Colonic mucosa (tissue), 4 donors: Measurements from ENCODE around the gene TBC1D22A. TPM values are rescaled to one million over a fixed set of nuclear protein-coding genes. Genes with fewer than 3 reads are reported as not detected.

Experiments
- DNase-seq: peaks from one replicate; pipeline ENCODE4 v3.0.0-alpha.2; 2020
- H3K27ac ChIP-seq: fragments of 200-600 bp; one replicate; pipeline ENCODE4 v1.8.0; 2021
- H3K27me3 ChIP-seq: fragments of 200-600 bp; one replicate; pipeline ENCODE4 v1.8.0; 2021
- H3K36me3 ChIP-seq: fragments of 200-600 bp; one replicate; pipeline ENCODE4 v1.8.0; 2021
- H3K4me1 ChIP-seq: fragments of 200-600 bp; one replicate; pipeline ENCODE4 v1.8.0; 2021; ENCODE audit warnings: mild to moderate bottlenecking
- H3K4me3 ChIP-seq: fragments of 200-600 bp; one replicate; pipeline ENCODE4 v1.8.0; 2021
- H3K9ac ChIP-seq, 2 donors: one replicate each; pipeline ENCODE4 v1.7.0; 2013; ENCODE audit warnings: control low read depth in 2 of 2, low read depth in 2 of 2, low read length in 2 of 2
- H3K9me3 ChIP-seq: fragments of 200-600 bp; one replicate; pipeline ENCODE4 v1.8.0; 2021
- CTCF ChIP-seq: fragments of 200-600 bp; IDR thresholded peaks from one replicate; pipeline ENCODE4 v1.8.0; 2022; ENCODE audit warnings: antibody characterized with exemption, mild to moderate bottlenecking
- intact Hi-C: fragments of 100-400 bp; cut with DNase I; formaldehyde crosslinking; loops from one replicate; pipeline ENCODE4 v1.14.1; 2022
- total RNA-seq, 2 donors: library from RNA; stranded (reverse); fragmentation: NEBNext Ultra II Directional in 1 of 2; extraction: Animal tissue kit (Norgen Biotek cat#: 25700) in 1 of 2; gene quantifications; one replicate each; pipeline ENCODE4 v1.2.1, GENCODE V29; 2021
- donor health status: healthy.
- donor health status: DM: no; HTN: no; CAD: no.
- donor health status: DM: no; HTN: no; CAD: no.

TBC1D22A gene
- total RNA-seq, 2 donors from 2014 or later = 34.2 to 36.4 TPM

GRCh38 chr22:47199979-47200272 lies 437.5 kb downstream of the TBC1D22A start:
- DNase-seq = no peak

GRCh38 chr22:47200273-47201051 lies 438.0 kb downstream of the TBC1D22A start:
- no peaks in the 10 kb centered on the region for H3K36me3 ChIP-seq
- intact Hi-C loops = no loop called here
- no peak overlapping the region for H3K27ac ChIP-seq
- no peak overlapping the region for H3K9ac ChIP-seq
- no peaks in the 10 kb centered on the region for H3K9me3 ChIP-seq
- no peak for DNase-seq
- H3K27me3 ChIP-seq = no peaks in the 10 kb centered on the region
- H3K4me1 ChIP-seq = no peaks in the 10 kb centered on the region
- no peak overlapping the region for H3K4me3 ChIP-seq
- TF ChIP-seq CTCF = no peak

More at GRCh38 chr22:47199979-47200272, 437.5 kb downstream of the TBC1D22A start:
- Histone ChIP-seq H3K9ac (no peak overlapping the region), H3K36me3 (no peaks in the 10 kb centered on the region), H3K4me3 (no peak overlapping the region), H3K27me3 (no peaks in the 10 kb centered on the region), H3K27ac (no peak overlapping the region), H3K9me3 (no peaks in the 10 kb centered on the region), H3K4me1 (no peaks in the 10 kb centered on the region)
- intact Hi-C loops = no loop called here
- TF ChIP-seq CTCF = no peak

- peak; percentile 12 for DNase-seq
- Histone ChIP-seq H3K4me1 (no peaks in the 10 kb centered on the region), H3K9me3 (no peaks in the 10 kb centered on the region), H3K27me3 (no peaks in the 10 kb centered on the region), H3K9ac (no peak overlapping the region), H3K4me3 (no peak overlapping the region), H3K27ac (no peak overlapping the region), H3K36me3 (no peaks in the 10 kb centered on the region)
- intact Hi-C loops = no loop called here
- TF ChIP-seq CTCF = no peak
These were observed 438.9 kb downstream of the TBC1D22A start for GRCh38 chr22:47201186-47201995.

- H3K9me3 ChIP-seq = no peaks in the 10 kb centered on the region
- no peak for TF ChIP-seq CTCF
- no peak overlapping the region for H3K9ac ChIP-seq
- intact Hi-C loops = no loop called here
- H3K36me3 ChIP-seq = no peaks in the 10 kb centered on the region
- DNase-seq = peak; percentile 9
- H3K27ac ChIP-seq = no peak overlapping the region
- H3K27me3 ChIP-seq = no peaks in the 10 kb centered on the region
- no peaks in the 10 kb centered on the region for H3K4me1 ChIP-seq
- H3K4me3 ChIP-seq = no peak overlapping the region
These were observed 439.8 kb downstream of the TBC1D22A start for GRCh38 chr22:47201996-47202818.

GRCh38 chr22:47202819-47203553 lies 440.5 kb downstream of the TBC1D22A start:
- Histone ChIP-seq H3K27me3 (no peaks in the 10 kb centered on the region), H3K9ac (no peak overlapping the region), H3K36me3 (no peaks in the 10 kb centered on the region), H3K4me3 (no peak overlapping the region), H3K9me3 (no peaks in the 10 kb centered on the region), H3K4me1 (no peaks in the 10 kb centered on the region), H3K27ac (no peak overlapping the region)
- intact Hi-C loops = no loop called here
- no peak for TF ChIP-seq CTCF
- DNase-seq = peak; percentile 13
